KG1 (cell line): Measurements from ENCODE around the gene IKZF4.

ENCODE experiments used
- DNase-seq: peaks from one replicate; lab custom pipeline; 2025; lab: John Stamatoyannopoulos, UW

Gene IKZF4

GRCh38 chr12:56082967-56083366 is 62.1 kb downstream of the IKZF4 start:
- DNase-seq, result no peak

DNA sequence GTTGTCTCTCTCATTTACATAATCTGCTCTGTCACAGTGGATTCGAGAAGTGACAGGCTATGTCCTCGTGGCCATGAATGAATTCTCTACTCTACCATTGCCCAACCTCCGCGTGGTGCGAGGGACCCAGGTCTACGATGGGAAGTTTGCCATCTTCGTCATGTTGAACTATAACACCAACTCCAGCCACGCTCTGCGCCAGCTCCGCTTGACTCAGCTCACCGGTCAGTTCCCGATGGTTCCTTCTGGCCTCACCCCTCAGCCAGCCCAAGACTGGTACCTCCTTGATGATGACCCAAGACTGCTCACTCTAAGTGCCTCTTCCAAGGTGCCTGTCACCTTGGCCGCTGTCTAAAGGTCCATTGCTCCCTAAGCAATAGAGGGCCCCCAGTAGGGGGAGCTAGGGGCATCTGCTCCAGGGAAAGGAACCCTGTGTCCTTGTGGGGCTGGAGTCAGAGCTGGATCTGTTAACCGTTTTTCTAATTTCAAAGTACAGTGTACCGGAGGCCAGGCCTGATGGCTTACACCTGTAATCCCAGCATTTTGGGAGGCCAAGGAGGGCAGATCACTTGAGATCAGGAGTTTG is 64.2 kb downstream of the IKZF4 start:
- no peak for DNase-seq

GRCh38 chr12:56086096-56086495 is 65.3 kb downstream of the IKZF4 start:
- no peak for DNase-seq

DNA sequence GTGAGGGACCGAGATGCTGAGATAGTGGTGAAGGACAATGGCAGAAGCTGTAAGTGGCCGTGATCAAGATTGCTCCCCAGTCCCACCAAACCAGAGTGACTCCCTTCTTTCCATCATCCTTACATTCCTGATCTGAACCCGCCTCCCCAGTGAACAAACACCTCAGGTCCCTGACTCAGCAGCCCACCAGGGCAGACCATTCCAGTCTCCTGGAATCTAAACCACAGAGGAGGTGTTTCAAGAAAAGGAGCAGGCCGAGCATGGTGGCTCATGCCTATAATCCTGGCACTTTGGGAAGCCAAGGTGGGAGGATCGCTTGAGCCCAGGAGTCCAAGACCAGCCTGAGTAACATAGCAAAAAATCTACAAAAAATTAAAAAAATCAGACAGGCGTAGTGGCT is 65.8 kb downstream of the IKZF4 start:
- no peak for DNase-seq

- no peak for DNase-seq
These were observed 66.4 kb downstream of the IKZF4 start for GRCh38 chr12:56087220-56087619.
